Stimulated activated CD8-positive, alpha-beta memory T cell treated with anti-CD3 and anti-CD28 coated beads, Interleukin-2, amount 100 ng/mL, for 48 hours (primary cell): ENCODE measurements around the gene SYCP3.

Source experiments
- DNase-seq, 2 donors: peaks; one replicate each; pipeline ENCODE4 v3.0.0-alpha.2; 2020; ENCODE audit warnings: low read depth in 2 of 2

Gene SYCP3

GRCh38 chr12:101680240-101680639 is 59.0 kb downstream of the SYCP3 start:
- DNase-seq: no peak
